Measurements from ENCODE around the gene DAB2IP.

Gene DAB2IP

GRCh38 chr9:121718084-121718483, 66.7 kb downstream of the DAB2IP start:
- TF ChIP-seq CTCF (IDR thresholded peaks at IDR 0.05; ENCODE audit: low read depth, low read length) (no peak), EZH2phosphoT487 (IDR thresholded peaks at IDR 0.05; ENCODE audit: low read depth) (no peak)
- Histone ChIP-seq H3K9me3 (ENCODE audit: insufficient read depth, low read length) (no peaks in the 10 kb centered on the region), H3K27ac (ENCODE audit: low read length) (no peak overlapping the region), H3K9ac (ENCODE audit: low read length) (no peak overlapping the region), H4K20me1 (ENCODE audit: insufficient read depth, low read length) (no peaks in the 10 kb centered on the region), H3K79me2 (ENCODE audit: low read length) (no peaks in the 10 kb centered on the region), H3K27me3 (ENCODE audit: low read depth, low read length) (no peaks in the 10 kb centered on the region), H3K4me2 (ENCODE audit: low read length) (no peak overlapping the region), H3K4me3 (ENCODE audit: low read length) (no peak overlapping the region), H3K4me1 (ENCODE audit: low read length) (peaks cover 12% of the 10 kb centered on the region), H2AFZ (ENCODE audit: low read depth, low read length) (no peak overlapping the region), H3K36me3 (replicated peaks; ENCODE audit: low read depth, low read length) (no peaks in the 10 kb centered on the region)

- no peaks in the 10 kb centered on the region for H3K36me3 ChIP-seq (replicated peaks; ENCODE audit: low read depth, low read length)
- no peaks in the 10 kb centered on the region for H4K20me1 ChIP-seq (ENCODE audit: insufficient read depth, low read length)
- no peak for TF ChIP-seq CTCF (IDR thresholded peaks at IDR 0.05; ENCODE audit: low read depth, low read length)
- TF ChIP-seq EZH2phosphoT487 (IDR thresholded peaks at IDR 0.05; ENCODE audit: low read depth), result no peak
- no peak overlapping the region for H3K4me3 ChIP-seq (ENCODE audit: low read length)
- H3K79me2 ChIP-seq (ENCODE audit: low read length), result no peaks in the 10 kb centered on the region
- no peaks in the 10 kb centered on the region for H3K9me3 ChIP-seq (ENCODE audit: insufficient read depth, low read length)
- no peak overlapping the region for H3K27ac ChIP-seq (ENCODE audit: low read length)
- peaks cover 15% of the 10 kb centered on the region for H3K4me1 ChIP-seq (ENCODE audit: low read length)
- no peaks in the 10 kb centered on the region for H3K27me3 ChIP-seq (ENCODE audit: low read depth, low read length)
- no peak overlapping the region for H3K9ac ChIP-seq (ENCODE audit: low read length)
- no peak overlapping the region for H2AFZ ChIP-seq (ENCODE audit: low read depth, low read length)
- no peak overlapping the region for H3K4me2 ChIP-seq (ENCODE audit: low read length)
Measured at GRCh38 chr9:121718501-121718900, 67.1 kb downstream of the DAB2IP start.

GRCh38 chr9:121720311-121721057, 69.0 kb downstream of the DAB2IP start:
- no peak overlapping the region for H3K4me3 ChIP-seq (ENCODE audit: low read length)
- no peak overlapping the region for H3K27ac ChIP-seq (ENCODE audit: low read length)
- H3K79me2 ChIP-seq (ENCODE audit: low read length), result no peaks in the 10 kb centered on the region
- no peaks in the 10 kb centered on the region for H3K36me3 ChIP-seq (replicated peaks; ENCODE audit: low read depth, low read length)
- no peaks in the 10 kb centered on the region for H3K9me3 ChIP-seq (ENCODE audit: insufficient read depth, low read length)
- no peak overlapping the region for H3K9ac ChIP-seq (ENCODE audit: low read length)
- H3K4me2 ChIP-seq (ENCODE audit: low read length), result no peak overlapping the region
- TF ChIP-seq CTCF (IDR thresholded peaks at IDR 0.05; ENCODE audit: low read depth, low read length) (no peak), EZH2phosphoT487 (IDR thresholded peaks at IDR 0.05; ENCODE audit: low read depth) (no peak)
- H4K20me1 ChIP-seq (ENCODE audit: insufficient read depth, low read length), result no peaks in the 10 kb centered on the region
- H3K27me3 ChIP-seq (ENCODE audit: low read depth, low read length), result no peaks in the 10 kb centered on the region
- H2AFZ ChIP-seq (ENCODE audit: low read depth, low read length), result no peak overlapping the region
- peaks cover 22% of the 10 kb centered on the region for H3K4me1 ChIP-seq (ENCODE audit: low read length)

- H3K79me2 ChIP-seq (ENCODE audit: low read length), result no peaks in the 10 kb centered on the region
Measured at GRCh38 chr9:121721058-121721350, 69.6 kb downstream of the DAB2IP start.

More at GRCh38 chr9:121721058-121721350, 69.6 kb downstream of the DAB2IP start:
- no peaks in the 10 kb centered on the region for H3K27me3 ChIP-seq (ENCODE audit: low read depth, low read length)
- no peak overlapping the region for H3K27ac ChIP-seq (ENCODE audit: low read length)
- H3K4me2 ChIP-seq (ENCODE audit: low read length), result no peak overlapping the region
- H2AFZ ChIP-seq (ENCODE audit: low read depth, low read length), result no peak overlapping the region
- no peaks in the 10 kb centered on the region for H4K20me1 ChIP-seq (ENCODE audit: insufficient read depth, low read length)
- H3K9me3 ChIP-seq (ENCODE audit: insufficient read depth, low read length), result no peaks in the 10 kb centered on the region
- no peak overlapping the region for H3K9ac ChIP-seq (ENCODE audit: low read length)
- peak; percentile 39 for TF ChIP-seq CTCF (IDR thresholded peaks at IDR 0.05; ENCODE audit: low read depth, low read length)
- no peak for TF ChIP-seq EZH2phosphoT487 (IDR thresholded peaks at IDR 0.05; ENCODE audit: low read depth)
- peaks cover 22% of the 10 kb centered on the region for H3K4me1 ChIP-seq (ENCODE audit: low read length)
- no peaks in the 10 kb centered on the region for H3K36me3 ChIP-seq (replicated peaks; ENCODE audit: low read depth, low read length)
- H3K4me3 ChIP-seq (ENCODE audit: low read length), result no peak overlapping the region

All from OCI-LY3 (cell line).